SKM-1 (cell line): ENCODE data around the gene CCDC3.
"Not testable (repeated sequence)": the region's sequence is repeated elsewhere in the genome, so short reads cannot be mapped to it uniquely, and the experiment has no call there.

Experiments
- DNase-seq: peaks from one replicate; lab custom pipeline; 2025; ENCODE audit not compliant: unreplicated experiment; lab: John Stamatoyannopoulos, UW

Gene CCDC3

GRCh38 chr10:12892924-12893323 lies 108.6 kb downstream of the CCDC3 start:
- DNase-seq: no peak

- DNase-seq: no peak
Measured at GRCh38 chr10:12890958-12891357, 110.6 kb downstream of the CCDC3 start.

- DNase-seq: no peak
Measured at GRCh38 chr10:12888470-12888869, 113.0 kb downstream of the CCDC3 start.

DNA sequence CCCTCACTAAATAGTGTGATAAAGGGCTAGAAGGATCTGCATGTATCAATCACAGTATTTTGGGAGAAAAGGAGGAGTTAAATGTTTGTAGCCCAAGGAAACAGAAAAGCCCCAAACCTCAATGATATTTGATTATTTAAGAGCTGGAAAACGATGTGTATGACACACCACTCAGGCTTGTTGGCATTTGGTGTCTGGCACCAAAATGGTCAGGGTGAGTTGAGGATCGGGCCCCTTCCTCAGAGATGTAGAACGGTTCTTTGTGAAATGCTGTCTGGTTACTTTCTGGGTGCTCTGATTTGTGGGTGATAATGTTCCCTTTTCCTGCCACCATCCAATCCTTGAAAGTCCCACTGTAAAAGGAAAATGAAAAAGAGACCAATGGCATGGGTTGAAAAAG lies 113.7 kb downstream of the CCDC3 start:
- DNase-seq: no peak

DNA sequence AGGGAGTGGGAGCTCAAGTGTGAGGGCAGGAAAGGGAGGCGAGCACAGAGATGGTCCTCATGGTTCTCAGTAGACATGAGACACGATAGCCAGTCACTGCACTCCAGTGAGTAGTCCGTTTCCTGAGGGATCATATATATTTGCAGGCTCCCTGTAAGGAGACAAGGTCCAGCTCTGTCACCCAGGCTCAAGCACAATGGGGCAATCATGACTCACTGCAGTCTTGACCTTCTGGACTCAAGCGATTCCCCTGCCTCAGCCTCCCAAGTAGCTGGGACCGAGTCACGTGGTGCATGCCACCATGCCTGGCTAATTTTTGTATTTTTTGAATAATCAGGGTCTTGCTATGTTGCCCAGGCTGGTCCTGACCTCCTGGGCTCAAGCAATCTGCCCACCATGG lies 116.7 kb downstream of the CCDC3 start:
- no peak for DNase-seq

DNA sequence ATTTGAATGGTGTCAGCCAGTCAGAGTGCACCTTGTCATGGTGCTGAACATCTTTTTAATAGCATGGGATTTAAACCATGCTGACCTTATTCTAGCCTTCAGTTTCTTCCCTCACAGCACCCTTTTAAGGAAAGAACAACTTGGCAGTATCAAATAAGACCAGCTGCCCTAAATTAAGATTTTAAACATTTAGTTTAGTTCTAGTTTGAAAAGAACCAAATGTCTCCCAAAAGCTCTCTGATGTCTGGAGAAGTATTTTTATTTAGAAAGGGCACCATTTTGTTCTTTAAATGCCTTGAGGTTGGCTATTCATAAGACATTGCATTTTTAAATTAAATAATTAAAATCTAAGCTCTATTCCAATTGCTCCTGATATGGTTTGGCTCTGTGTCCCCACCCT lies 121.1 kb downstream of the CCDC3 start:
- no peak for DNase-seq

GRCh38 chr10:12877150-12877549 lies 124.4 kb downstream of the CCDC3 start:
- no peak for DNase-seq

- no peak for DNase-seq
Measured at GRCh38 chr10:12876266-12876665, 125.2 kb downstream of the CCDC3 start.

DNA sequence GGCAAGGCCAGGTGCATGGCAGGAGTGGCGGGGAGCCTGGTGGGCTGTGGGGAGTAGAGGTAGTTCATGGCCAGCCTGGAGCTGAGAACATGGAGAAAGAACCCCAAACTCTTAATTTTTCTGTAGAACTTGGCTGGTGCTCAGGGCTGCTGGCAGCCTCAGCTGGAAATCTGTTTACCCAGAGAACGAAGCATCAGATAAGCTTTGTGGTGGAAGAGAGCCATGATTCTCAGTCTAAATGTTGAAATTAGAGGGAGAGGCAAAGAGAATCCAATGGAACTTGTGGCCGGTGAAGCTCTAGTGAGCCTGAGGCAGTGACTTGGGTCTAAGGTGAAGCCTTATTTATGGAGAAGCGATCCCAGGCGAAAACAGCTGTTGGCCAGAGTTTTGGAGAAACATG lies 126.4 kb downstream of the CCDC3 start:
- DNase-seq: no peak

DNA sequence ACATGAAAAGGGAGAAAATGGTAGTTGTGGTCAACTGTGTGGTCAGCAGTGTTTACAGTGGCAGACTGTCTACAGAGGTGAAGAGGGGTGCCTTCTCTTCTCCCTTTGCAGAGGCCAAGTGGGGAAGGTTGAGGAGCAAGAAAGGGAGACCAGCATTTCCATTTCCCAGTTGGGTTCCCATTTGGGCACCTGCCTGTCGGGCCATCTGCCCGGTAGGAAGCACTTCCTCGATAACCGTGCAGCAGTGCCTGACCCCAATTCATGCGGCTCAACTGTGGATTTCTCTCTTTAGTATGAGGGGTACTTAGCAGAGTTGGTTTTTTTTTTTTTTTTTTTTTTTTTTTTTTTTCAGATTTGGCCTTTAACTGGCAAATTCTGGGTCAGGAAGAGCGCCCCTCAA lies 127.0 kb downstream of the CCDC3 start:
- DNase-seq: no peak

- DNase-seq: no peak
Measured at GRCh38 chr10:12873172-12873571, 128.3 kb downstream of the CCDC3 start.

GRCh38 chr10:12872577-12872976 lies 128.9 kb downstream of the CCDC3 start:
- no peak for DNase-seq

DNA sequence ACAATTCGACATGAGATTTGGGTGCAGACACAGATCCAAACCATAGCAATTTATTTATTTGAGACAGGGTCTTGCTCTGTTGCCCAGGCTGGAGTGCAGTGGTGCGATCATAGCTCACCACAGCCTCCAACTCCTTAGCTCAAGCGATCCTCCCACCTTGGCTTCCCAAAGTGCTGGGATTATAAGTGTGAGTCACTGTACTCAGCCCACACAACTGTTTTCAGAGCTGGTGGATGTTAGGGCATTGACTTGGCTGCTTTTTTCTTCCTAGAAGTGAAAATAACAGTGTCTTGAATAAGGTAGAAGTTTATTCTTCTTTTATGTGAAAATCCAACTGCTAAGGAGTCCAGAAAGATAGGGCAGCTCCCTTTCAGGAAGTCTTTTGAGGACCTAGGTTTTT lies 132.1 kb downstream of the CCDC3 start:
- no peak for DNase-seq

- DNase-seq: no peak
Measured at GRCh38 chr10:12868229-12868628, 133.3 kb downstream of the CCDC3 start.

- DNase-seq: not testable (repeated sequence)
Measured at GRCh38 chr10:12865515-12865914, 136.0 kb downstream of the CCDC3 start.

DNA sequence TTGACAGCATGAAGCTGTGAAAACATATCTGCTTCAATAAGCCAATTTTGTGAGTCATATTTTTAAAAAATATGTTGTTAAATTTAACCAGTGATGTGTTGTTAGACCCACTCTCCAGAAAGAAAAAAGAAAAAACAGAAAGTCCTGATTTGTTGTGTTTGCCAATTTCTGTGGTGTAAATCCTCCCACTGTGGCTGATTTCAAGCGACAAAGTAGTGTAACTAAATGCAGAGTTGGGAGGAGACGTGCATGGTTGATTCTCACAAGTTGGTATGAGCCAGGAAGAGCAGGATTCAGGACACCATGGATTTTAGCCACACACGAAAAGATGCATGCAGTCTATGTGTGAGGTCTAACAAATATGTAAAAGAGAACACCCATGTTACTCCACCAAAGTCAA lies 139.1 kb downstream of the CCDC3 start:
- DNase-seq: no peak

DNA sequence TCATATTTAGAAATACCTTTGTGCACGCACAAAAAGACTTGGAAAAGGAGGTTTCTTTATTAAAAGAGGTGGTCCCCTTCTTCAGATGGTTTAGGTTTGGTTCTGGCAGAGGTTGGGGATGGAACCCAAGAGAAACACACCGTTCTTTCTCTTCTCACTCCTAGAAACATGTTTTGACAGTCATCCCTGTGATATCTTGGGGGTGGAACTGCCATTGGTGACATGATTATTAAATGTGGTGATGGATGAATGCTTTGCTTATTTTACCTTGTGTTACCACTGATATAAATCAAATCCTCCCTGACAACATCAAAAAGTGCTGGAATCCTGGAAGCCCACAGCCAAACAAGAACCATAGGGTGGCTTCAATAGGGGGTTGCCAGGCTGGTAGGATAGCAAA lies 146.5 kb downstream of the CCDC3 start:
- no peak for DNase-seq

GRCh38 chr10:12852687-12853086 lies 148.8 kb downstream of the CCDC3 start:
- no peak for DNase-seq

- DNase-seq: no peak
Measured at GRCh38 chr10:12849319-12850181, 152.0 kb downstream of the CCDC3 start.

GRCh38 chr10:12848439-12849173 lies 152.9 kb downstream of the CCDC3 start:
- no peak for DNase-seq

DNA sequence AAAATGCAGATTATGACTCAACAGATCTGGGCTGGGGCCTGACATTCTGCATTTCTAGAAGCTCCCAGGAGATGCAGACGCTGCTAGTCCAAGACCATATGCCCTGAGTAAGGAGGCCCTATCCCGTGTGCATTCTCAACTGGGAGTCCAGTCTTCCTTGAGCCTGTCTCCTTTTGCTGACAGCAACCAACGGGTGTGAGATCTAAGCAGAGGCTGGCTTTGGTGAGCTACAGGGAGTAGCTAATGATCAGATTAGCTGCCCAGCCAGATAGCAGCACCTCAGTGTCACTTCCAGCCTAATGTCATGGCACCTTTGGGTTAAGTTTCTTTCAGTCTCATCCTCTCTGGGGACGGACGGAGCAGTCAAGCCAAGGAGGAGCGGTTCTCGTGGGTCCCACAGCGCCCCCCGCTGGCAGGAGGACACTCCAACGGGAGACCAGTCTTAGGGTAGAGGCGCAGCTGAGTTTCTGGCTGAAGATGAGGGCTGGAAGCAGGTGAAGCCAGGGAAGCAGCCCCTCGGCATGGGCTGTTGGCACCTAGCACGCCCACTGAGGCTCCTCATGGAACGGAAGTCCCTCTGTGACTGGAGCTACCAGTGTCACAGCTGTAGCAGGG lies 154.0 kb downstream of the CCDC3 start:
- no peak for DNase-seq

GRCh38 chr10:12846718-12847117 lies 154.8 kb downstream of the CCDC3 start:
- DNase-seq: no peak
